Measurements from ENCODE around the gene ZNF217. TPM values are rescaled to one million over a fixed set of nuclear protein-coding genes. Genes with fewer than 3 reads are reported as not detected.
"Not testable (repeated sequence)": the region's sequence is repeated elsewhere in the genome, so short reads cannot be mapped to it uniquely, and the experiment has no call there.

The ZNF217 gene
- total RNA-seq, 1 experiment from 2014 or later: 27.0 TPM

GRCh38 chr20:53550280-53551187 is 43.1 kb downstream of the ZNF217 start:
- no peaks in the 10 kb centered on the region for H3K9me3 ChIP-seq (ENCODE audit: low read depth, low read length, poor library complexity, severe bottlenecking)
- no peaks in the 10 kb centered on the region for H3K27me3 ChIP-seq (replicated peaks; ENCODE audit: insufficient read depth, low read depth, low read length, poor library complexity)
- H3K4me1 ChIP-seq (ENCODE audit: insufficient read depth, low read length, poor library complexity, severe bottlenecking): peaks cover 9% of the 10 kb centered on the region
- no peak for DNase-seq (ENCODE audit: low spot score)
- ChIA-PET POLR2A (ENCODE audit: low non-redundant PET) (interaction anchor here (0.6 to 0.8 kb wide), 2 partner anchors 15 to 613 kb away, joined by 3 to 6 read pairs; no protein-coding TSS in a partner anchor), CTCF (no interaction called here)
- intact Hi-C loops (cut with micrococcal nuclease; ENCODE audit: unreplicated experiment): no loop called here
- no peaks in the 10 kb centered on the region for H3K36me3 ChIP-seq (ENCODE audit: insufficient read depth, low read length, poor library complexity, severe bottlenecking)
- H3K27ac ChIP-seq (ENCODE audit: low read depth, low read length, poor library complexity, severe bottlenecking): no peak overlapping the region
- BruUV-seq (replicated peaks): no TSS peak
- H3K4me3 ChIP-seq (ENCODE audit: low read depth, low read length, poor library complexity, severe bottlenecking): no peak overlapping the region
- TF ChIP-seq EZH2 (IDR thresholded peaks at IDR 0.05; ENCODE audit: borderline replicate concordance, low read depth, low read length, poor library complexity, severe bottlenecking) (no peak), CTCF (conservative IDR thresholded peaks at IDR 0.05; ENCODE audit: low read depth, low read length) (no peak)

- BruUV-seq (replicated peaks): no TSS peak
- intact Hi-C loops (cut with micrococcal nuclease; ENCODE audit: unreplicated experiment): loop anchor here (1.0 to 2.0 kb wide), 3 partner anchors 1235 to 1419 kb away; no protein-coding TSS in a partner anchor
- no peaks in the 10 kb centered on the region for H3K9me3 ChIP-seq (ENCODE audit: low read depth, low read length, poor library complexity, severe bottlenecking)
- H3K27me3 ChIP-seq (replicated peaks; ENCODE audit: insufficient read depth, low read depth, low read length, poor library complexity): no peaks in the 10 kb centered on the region
- no peaks in the 10 kb centered on the region for H3K36me3 ChIP-seq (ENCODE audit: insufficient read depth, low read length, poor library complexity, severe bottlenecking)
- TF ChIP-seq CTCF (conservative IDR thresholded peaks at IDR 0.05; ENCODE audit: low read depth, low read length): peak; percentile 90
- no peak for TF ChIP-seq EZH2 (IDR thresholded peaks at IDR 0.05; ENCODE audit: borderline replicate concordance, low read depth, low read length, poor library complexity, severe bottlenecking)
- ChIA-PET POLR2A (ENCODE audit: low non-redundant PET) (interaction anchor here (0.6 kb wide), 1 partner anchor 938 kb away, joined by 3 read pairs; no protein-coding TSS in a partner anchor), CTCF (interaction anchor here (0.5 to 1.3 kb wide), 11 partner anchors 54 to 1418 kb away, joined by 3 to 17 read pairs (median 3); no protein-coding TSS in a partner anchor)
- H3K4me3 ChIP-seq (ENCODE audit: low read depth, low read length, poor library complexity, severe bottlenecking): no peak overlapping the region
- H3K27ac ChIP-seq (ENCODE audit: low read depth, low read length, poor library complexity, severe bottlenecking): no peak overlapping the region
- peaks cover 9% of the 10 kb centered on the region for H3K4me1 ChIP-seq (ENCODE audit: insufficient read depth, low read length, poor library complexity, severe bottlenecking)
- peak; percentile 87 for DNase-seq (ENCODE audit: low spot score)
These were observed 45.9 kb downstream of the ZNF217 start for GRCh38 chr20:53547664-53548239.

- intact Hi-C loops (cut with micrococcal nuclease; ENCODE audit: unreplicated experiment): no loop called here
- no peak for DNase-seq (ENCODE audit: low spot score)
- no peak overlapping the region for H3K4me3 ChIP-seq (ENCODE audit: low read depth, low read length, poor library complexity, severe bottlenecking)
- ChIA-PET POLR2A (ENCODE audit: low non-redundant PET) (no interaction called here), CTCF (no interaction called here)
- H3K4me1 ChIP-seq (ENCODE audit: insufficient read depth, low read length, poor library complexity, severe bottlenecking): no peaks in the 10 kb centered on the region
- no TSS peak for BruUV-seq (replicated peaks)
- H3K27ac ChIP-seq (ENCODE audit: low read depth, low read length, poor library complexity, severe bottlenecking): no peak overlapping the region
- TF ChIP-seq EZH2 (IDR thresholded peaks at IDR 0.05; ENCODE audit: borderline replicate concordance, low read depth, low read length, poor library complexity, severe bottlenecking): no peak
- no peak for TF ChIP-seq CTCF (conservative IDR thresholded peaks at IDR 0.05; ENCODE audit: low read depth, low read length)
- no peaks in the 10 kb centered on the region for H3K9me3 ChIP-seq (ENCODE audit: low read depth, low read length, poor library complexity, severe bottlenecking)
- no peaks in the 10 kb centered on the region for H3K27me3 ChIP-seq (replicated peaks; ENCODE audit: insufficient read depth, low read depth, low read length, poor library complexity)
- H3K36me3 ChIP-seq (ENCODE audit: insufficient read depth, low read length, poor library complexity, severe bottlenecking): no peaks in the 10 kb centered on the region
These were observed 54.1 kb downstream of the ZNF217 start for GRCh38 chr20:53539516-53539915.

- H3K4me1 ChIP-seq (ENCODE audit: insufficient read depth, low read length, poor library complexity, severe bottlenecking); H3K4me3 ChIP-seq (ENCODE audit: low read depth, low read length, poor library complexity, severe bottlenecking); CTCF ChIA-PET; intact Hi-C loops (cut with micrococcal nuclease; ENCODE audit: unreplicated experiment); H3K9me3 ChIP-seq (ENCODE audit: low read depth, low read length, poor library complexity, severe bottlenecking); H3K36me3 ChIP-seq (ENCODE audit: insufficient read depth, low read length, poor library complexity, severe bottlenecking); DNase-seq (ENCODE audit: low spot score); POLR2A ChIA-PET (ENCODE audit: low non-redundant PET); H3K27ac ChIP-seq (ENCODE audit: low read depth, low read length, poor library complexity, severe bottlenecking); H3K27me3 ChIP-seq (replicated peaks; ENCODE audit: insufficient read depth, low read depth, low read length, poor library complexity); BruUV-seq (replicated peaks): not testable (repeated sequence)
These were observed 57.3 kb downstream of the ZNF217 start for GRCh38 chr20:53536382-53536781.

All from A673 (cell line).